Caco-2 (cell line): Measurements from ENCODE around the gene UBTD1. TPM values are rescaled to one million over a fixed set of nuclear protein-coding genes. Genes with fewer than 3 reads are reported as not detected.

Source experiments
- BruUV-seq: library from RNA; stranded (reverse); fragments of 400-500 nt; replicated peaks from 2 replicates; lab custom pipeline; 2021; lab: Mats Ljungman, UMichigan
- CTCF ChIA-PET: fragments of 300-600 bp; sonication (Branson Sonifier 250); formaldehyde crosslinking; loops from one replicate; lab custom pipeline; 2022; ENCODE audit warnings: antibody characterized with exemption; lab: Charles Lee
- POLR2A ChIA-PET: fragments of 300-600 bp; sonication (Branson Sonifier 250); formaldehyde crosslinking; loops from one replicate; lab custom pipeline; 2022; ENCODE audit warnings: antibody characterized with exemption; lab: Charles Lee
- DNase-seq, 2 experiments: peaks; one replicate each; pipeline versions ENCODE4 v3.0.0 to v3.0.0-alpha.2; 2020 to 2022
- H3K27me3 ChIP-seq: replicated peaks from 2 replicates; pipeline ENCODE4 v1.6.0; 2011; ENCODE audit warnings: low read length; ENCODE audit not compliant: control insufficient read depth, insufficient read depth
- H3K36me3 ChIP-seq: 2 replicates; pipeline ENCODE4 v1.5.1; 2011; ENCODE audit warnings: low read length; ENCODE audit not compliant: control insufficient read depth, insufficient read depth
- H3K4me1 ChIP-seq: fragments of 250-450 bp; sonication (Bioruptor Pico); 2 replicates; pipeline ENCODE4 v1.5.1; 2020; ENCODE audit warnings: mild to moderate bottlenecking
- H3K4me3 ChIP-seq: 2 replicates; pipeline ENCODE4 v1.5.1; 2011; ENCODE audit warnings: low read depth, mild to moderate bottlenecking, control low read depth, low read length
- H3K9me3 ChIP-seq: fragments of 250-450 bp; sonication (Bioruptor Pico); 2 replicates; pipeline ENCODE4 v1.5.1; 2020; ENCODE audit warnings: mild to moderate bottlenecking, moderate library complexity
- H3K27ac Mint-ChIP-seq: one replicate; pipeline ENCODE4 v1.8.0; 2022; ENCODE audit warnings: mixed read lengths; ENCODE audit not compliant: unreplicated experiment
- H3K27me3 Mint-ChIP-seq: one replicate; pipeline ENCODE4 v1.8.0; 2022; ENCODE audit warnings: mixed read lengths; ENCODE audit not compliant: insufficient read depth, unreplicated experiment
- H3K36me3 Mint-ChIP-seq: one replicate; pipeline ENCODE4 v1.8.0; 2022; ENCODE audit warnings: mild to moderate bottlenecking, mixed read lengths; ENCODE audit not compliant: insufficient read depth, unreplicated experiment
- H3K4me1 Mint-ChIP-seq: one replicate; pipeline ENCODE4 v1.8.0; 2022; ENCODE audit warnings: low read depth, mixed read lengths; ENCODE audit not compliant: unreplicated experiment
- H3K4me3 Mint-ChIP-seq: one replicate; pipeline ENCODE4 v1.8.0; 2022; ENCODE audit warnings: mild to moderate bottlenecking, moderate library complexity, mixed read lengths; ENCODE audit not compliant: unreplicated experiment
- H3K9me3 Mint-ChIP-seq: one replicate; pipeline ENCODE4 v1.8.0; 2022; ENCODE audit warnings: mixed read lengths; ENCODE audit not compliant: unreplicated experiment
- intact Hi-C: fragments of 100-400 bp; cut with micrococcal nuclease; formaldehyde crosslinking; loops from one replicate; pipeline ENCODE4 v1.10.0; 2022; ENCODE audit not compliant: unreplicated experiment
- total RNA-seq: library from RNA; stranded (reverse); gene quantifications from 2 replicates; pipeline ENCODE4 v1.2.3, GENCODE V29; 2022
- TF ChIP-seq, protein P1 (sequence below), 2 experiments: fragments of 200-600 bp in 1 of 2; IDR thresholded peaks; 1 replicate in 1 of 2; 2 replicates in 1 of 2; pipeline versions ENCODE4 v1.5.1 to v1.8.0; 2011 to 2022; ENCODE audit warnings: antibody characterized with exemption in 1 of 2, control low read depth in 1 of 2, inconsistent platforms in 1 of 2, low read depth in 1 of 2, low read length in 1 of 2, mild to moderate bottlenecking in 1 of 2, moderate library complexity in 1 of 2; ENCODE audit not compliant: insufficient read depth in 1 of 2, severe bottlenecking in 1 of 2, unreplicated experiment in 1 of 2

UBTD1 gene
- total RNA-seq, 1 experiment from 2014 or later = 11.4 TPM

DNA sequence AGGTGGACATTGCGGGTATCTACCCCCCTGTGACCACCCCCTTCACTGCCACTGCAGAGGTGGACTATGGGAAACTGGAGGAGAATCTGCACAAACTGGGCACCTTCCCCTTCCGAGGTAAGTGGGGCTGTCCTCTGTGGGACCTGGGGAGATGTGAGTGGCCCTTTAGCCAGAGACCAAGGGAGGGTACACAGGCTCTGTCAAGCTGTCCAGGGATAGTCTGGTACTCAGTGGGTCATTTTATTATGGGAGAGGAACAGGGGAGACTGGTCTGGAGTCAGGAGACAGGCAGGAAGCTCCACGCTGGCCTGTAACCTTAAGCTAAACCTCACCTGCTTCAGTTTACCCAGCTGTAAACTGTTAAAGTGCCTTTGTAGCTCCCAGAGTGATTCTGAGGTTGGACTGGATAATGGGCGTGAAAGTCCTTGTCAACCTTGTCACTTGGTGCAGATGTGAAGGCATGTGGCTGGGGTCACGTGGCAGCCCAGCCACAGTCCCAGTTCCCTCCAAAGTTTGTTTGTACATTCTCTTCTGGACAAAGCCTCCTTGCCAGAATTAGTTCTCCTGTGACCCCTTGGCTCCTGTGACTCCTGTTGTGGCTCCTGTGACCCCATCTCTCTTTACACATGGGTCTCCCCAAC is 86.2 kb downstream of the UBTD1 start:
- DNase-seq = no peak
- CTCF ChIA-PET = interaction anchor here (1.1 to 2.6 kb wide), 2 partner anchors 13 to 99 kb away, joined by 3 to 15 read pairs; partner anchors contain the start of gene ANKRD2
- intact Hi-C loops = no loop called here

DNA sequence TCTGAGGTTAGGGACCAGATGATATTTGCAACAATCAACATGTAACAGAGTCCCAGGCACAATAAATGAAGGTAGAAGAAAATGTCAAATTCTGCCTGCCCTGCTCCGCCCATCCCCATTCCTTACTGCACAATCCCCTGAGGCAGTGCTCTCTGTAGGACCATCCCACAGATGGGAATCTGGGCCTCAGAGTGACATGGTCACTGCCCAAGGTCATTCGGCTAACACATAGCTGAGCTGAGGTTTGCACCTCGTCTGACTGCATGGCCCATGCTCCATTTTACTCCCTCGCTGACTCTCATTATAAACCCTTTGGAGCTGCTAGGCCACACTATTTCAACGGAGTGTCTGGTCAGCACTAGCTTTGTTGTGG is 86.7 kb downstream of the UBTD1 start:
- POLR2A ChIA-PET = no interaction called here
- H3K36me3 ChIP-seq = no peaks in the 10 kb centered on the region
- no peaks in the 10 kb centered on the region for H3K27me3 ChIP-seq
- no peaks in the 10 kb centered on the region for H3K36me3 Mint-ChIP-seq
- TF ChIP-seq, protein P1, sequence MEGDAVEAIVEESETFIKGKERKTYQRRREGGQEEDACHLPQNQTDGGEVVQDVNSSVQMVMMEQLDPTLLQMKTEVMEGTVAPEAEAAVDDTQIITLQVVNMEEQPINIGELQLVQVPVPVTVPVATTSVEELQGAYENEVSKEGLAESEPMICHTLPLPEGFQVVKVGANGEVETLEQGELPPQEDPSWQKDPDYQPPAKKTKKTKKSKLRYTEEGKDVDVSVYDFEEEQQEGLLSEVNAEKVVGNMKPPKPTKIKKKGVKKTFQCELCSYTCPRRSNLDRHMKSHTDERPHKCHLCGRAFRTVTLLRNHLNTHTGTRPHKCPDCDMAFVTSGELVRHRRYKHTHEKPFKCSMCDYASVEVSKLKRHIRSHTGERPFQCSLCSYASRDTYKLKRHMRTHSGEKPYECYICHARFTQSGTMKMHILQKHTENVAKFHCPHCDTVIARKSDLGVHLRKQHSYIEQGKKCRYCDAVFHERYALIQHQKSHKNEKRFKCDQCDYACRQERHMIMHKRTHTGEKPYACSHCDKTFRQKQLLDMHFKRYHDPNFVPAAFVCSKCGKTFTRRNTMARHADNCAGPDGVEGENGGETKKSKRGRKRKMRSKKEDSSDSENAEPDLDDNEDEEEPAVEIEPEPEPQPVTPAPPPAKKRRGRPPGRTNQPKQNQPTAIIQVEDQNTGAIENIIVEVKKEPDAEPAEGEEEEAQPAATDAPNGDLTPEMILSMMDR (IDR thresholded peaks at IDR 0.05; ENCODE audit: insufficient read depth in 1 of 2, low read depth in 1 of 2, low read length in 1 of 2, severe bottlenecking in 1 of 2, unreplicated experiment in 1 of 2) = no peak
- no peak overlapping the region for H3K4me3 Mint-ChIP-seq
- no peak overlapping the region for H3K4me3 ChIP-seq
- H3K9me3 ChIP-seq = no peaks in the 10 kb centered on the region
- no peaks in the 10 kb centered on the region for H3K9me3 Mint-ChIP-seq
- intact Hi-C loops = no loop called here
- no peak for DNase-seq
- BruUV-seq = no TSS peak
- peaks cover 10% of the 10 kb centered on the region for H3K4me1 Mint-ChIP-seq
- peaks cover 25% of the 10 kb centered on the region for H3K4me1 ChIP-seq
- CTCF ChIA-PET = interaction anchor here (0.6 to 2.6 kb wide), 2 partner anchors 13 to 29 kb away, joined by 3 to 15 read pairs; partner anchors contain the start of gene ANKRD2
- H3K27me3 Mint-ChIP-seq = no peaks in the 10 kb centered on the region
- peak overlapping the region; percentile 8 for H3K27ac Mint-ChIP-seq

More for the DNA sequence above, 86.2 kb downstream of the UBTD1 start:
- TF ChIP-seq, protein P1 (IDR thresholded peaks at IDR 0.05; ENCODE audit: insufficient read depth in 1 of 2, low read depth in 1 of 2, low read length in 1 of 2, severe bottlenecking in 1 of 2, unreplicated experiment in 1 of 2) = no peak
- Mint-ChIP-seq H3K36me3 (no peaks in the 10 kb centered on the region), H3K9me3 (no peaks in the 10 kb centered on the region), H3K27me3 (no peaks in the 10 kb centered on the region), H3K4me3 (no peak overlapping the region), H3K27ac (peak overlapping the region; percentile 21), H3K4me1 (peaks cover 10% of the 10 kb centered on the region)
- H3K4me1 ChIP-seq = peaks cover 25% of the 10 kb centered on the region
- H3K27me3 ChIP-seq = no peaks in the 10 kb centered on the region
- no TSS peak for BruUV-seq
- H3K9me3 ChIP-seq = no peaks in the 10 kb centered on the region
- no peak overlapping the region for H3K4me3 ChIP-seq
- H3K36me3 ChIP-seq = no peaks in the 10 kb centered on the region
- POLR2A ChIA-PET = no interaction called here

DNA sequence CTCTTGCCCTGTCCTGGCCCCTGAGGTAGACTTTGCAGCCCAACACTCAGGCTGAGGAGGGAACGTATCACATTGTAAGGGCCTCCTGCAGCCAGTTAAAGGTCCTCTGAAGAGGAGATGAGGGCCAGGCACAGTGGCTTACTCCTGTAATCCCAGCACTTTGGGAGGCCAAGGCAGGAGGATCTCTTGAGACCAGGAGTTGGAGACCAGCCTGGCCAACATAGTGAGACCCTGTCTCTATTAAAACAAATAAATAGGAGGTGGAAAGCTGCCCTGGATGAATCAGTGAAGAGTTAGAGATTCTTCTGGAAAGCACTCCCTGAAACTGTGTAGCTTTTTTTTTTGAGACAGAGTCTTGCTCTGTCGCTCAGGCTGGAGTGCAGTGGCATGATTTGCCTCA is 88.5 kb downstream of the UBTD1 start:
- Mint-ChIP-seq H3K4me1 (peaks cover 10% of the 10 kb centered on the region), H3K4me3 (no peak overlapping the region), H3K27ac (no peak overlapping the region), H3K27me3 (no peaks in the 10 kb centered on the region), H3K9me3 (no peaks in the 10 kb centered on the region), H3K36me3 (no peaks in the 10 kb centered on the region)
- intact Hi-C loops = no loop called here
- H3K4me3 ChIP-seq = no peak overlapping the region
- H3K27me3 ChIP-seq = no peaks in the 10 kb centered on the region
- H3K4me1 ChIP-seq = peaks cover 25% of the 10 kb centered on the region
- TF ChIP-seq, protein P1 (IDR thresholded peaks at IDR 0.05; ENCODE audit: insufficient read depth in 1 of 2, low read depth in 1 of 2, low read length in 1 of 2, severe bottlenecking in 1 of 2, unreplicated experiment in 1 of 2) = no peak
- no peaks in the 10 kb centered on the region for H3K36me3 ChIP-seq
- BruUV-seq = no TSS peak
- ChIA-PET POLR2A (no interaction called here), CTCF (no interaction called here)
- no peaks in the 10 kb centered on the region for H3K9me3 ChIP-seq
- no peak for DNase-seq
